WI38 (cell line): ENCODE data around the gene KCNJ12.

Source experiments
- H3K4me3 ChIP-seq: 2 replicates; pipeline ENCODE4 v1.5.1; 2011; ENCODE audit warnings: low read depth, mild to moderate bottlenecking, control low read depth, low read length
- CTCF ChIP-seq: IDR thresholded peaks from 2 replicates; pipeline ENCODE4 v1.5.1; 2012; ENCODE audit warnings: low read depth, mild to moderate bottlenecking, control low read depth, low read length

Gene KCNJ12

GRCh38 chr17:21358682-21359482 lies 17.3 kb upstream of the KCNJ12 start:
- no peak for TF ChIP-seq CTCF
- H3K4me3 ChIP-seq = no peak overlapping the region

- TF ChIP-seq CTCF = no peak
- H3K4me3 ChIP-seq = no peak overlapping the region
Measured at GRCh38 chr17:21359483-21359840, 16.7 kb upstream of the KCNJ12 start.

GRCh38 chr17:21360048-21360447 lies 16.1 kb upstream of the KCNJ12 start:
- TF ChIP-seq CTCF = no peak
- no peak overlapping the region for H3K4me3 ChIP-seq

GRCh38 chr17:21361020-21361809 lies 14.9 kb upstream of the KCNJ12 start:
- TF ChIP-seq CTCF = no peak
- no peak overlapping the region for H3K4me3 ChIP-seq

- no peak for TF ChIP-seq CTCF
- no peak overlapping the region for H3K4me3 ChIP-seq
Measured at GRCh38 chr17:21362331-21362931, 13.7 kb upstream of the KCNJ12 start.

- no peak overlapping the region for H3K4me3 ChIP-seq
- TF ChIP-seq CTCF = no peak
Measured at GRCh38 chr17:21363776-21364642, 12.1 kb upstream of the KCNJ12 start.
